GM12878 (cell line): ENCODE measurements around the gene ADGRA3. TPM values are rescaled to one million over a fixed set of nuclear protein-coding genes. Genes with fewer than 3 reads are reported as not detected.

Experiments
- ATAC-seq: fragments of 200-7000 bp; cut with Tn5 transposase; 3 replicates; pipeline ENCODE4 v1.9.1; 2020; ENCODE audit warnings: mild to moderate bottlenecking, moderate library complexity
- BruUV-seq: library from RNA; stranded (reverse); fragments of 400-500 nt; replicated peaks from 2 replicates; lab custom pipeline; 2021; lab: Mats Ljungman, UMichigan
- CTCF ChIA-PET: fragments of 300-600 bp; sonication (Branson Sonifier 250); formaldehyde crosslinking; extraction: SDS; loops from one replicate; lab custom pipeline; 2021; ENCODE audit warnings: inconsistent platforms; lab: Yijun Ruan, JAX
- POLR2A ChIA-PET: fragments of 350-600 bp; formaldehyde crosslinking; extraction: SDS; loops from one replicate; lab custom pipeline; 2021; ENCODE audit warnings: inconsistent platforms; lab: Charles Lee
- RAD21 ChIA-PET: fragments of 300-600 bp; sonication (Branson Sonifier 250); formaldehyde crosslinking; loops from one replicate; lab custom pipeline; 2023; ENCODE audit warnings: antibody characterized with exemption; ENCODE audit not compliant: unreplicated experiment; lab: Charles Lee
- SMC1A ChIA-PET: fragments of 300-600 bp; sonication (Branson Sonifier 250); formaldehyde crosslinking; loops from one replicate; lab custom pipeline; 2023; ENCODE audit not compliant: unreplicated experiment, uncharacterized antibody; lab: Charles Lee
- DNase-seq: peaks from one replicate; pipeline ENCODE4 v3.0.0-alpha.2; 2011; ENCODE audit warnings: low read depth, low spot score
- FAIRE-seq: peaks from 3 replicates; lab custom pipeline; 2011; peaks lifted over from hg19 to GRCh38; lab: Jason Lieb, UNC
- H2AFZ ChIP-seq: 2 replicates; pipeline ENCODE4 v1.6.0; 2011; ENCODE audit warnings: low read depth, low read length, control low read depth; ENCODE audit not compliant: control insufficient read depth
- H3K27ac ChIP-seq: 2 replicates; pipeline ENCODE4 v1.5.1; 2011; ENCODE audit warnings: control low read depth; ENCODE audit not compliant: control insufficient read depth, insufficient read depth
- H3K27me3 ChIP-seq, 2 experiments: replicated peaks in 1 of 2; 2 replicates each; pipeline versions ENCODE4 v1.6.0 to v1.6.1; 2011; ENCODE audit warnings: low read length in 1 of 2; ENCODE audit not compliant: control insufficient read depth in 2 of 2, insufficient read depth in 2 of 2
- H3K36me3 ChIP-seq, 2 experiments: 2 replicates each; pipeline ENCODE4 v1.5.1; 2011; ENCODE audit warnings: low read length in 1 of 2; ENCODE audit not compliant: control insufficient read depth in 2 of 2, insufficient read depth in 2 of 2
- H3K4me1 ChIP-seq: 2 replicates; pipeline ENCODE4 v1.6.1; 2011; ENCODE audit warnings: mild to moderate bottlenecking, low read length, moderate library complexity, mixed read lengths; ENCODE audit not compliant: control insufficient read depth, insufficient read depth
- H3K4me2 ChIP-seq: 2 replicates; pipeline ENCODE4 v1.6.0; 2011; ENCODE audit warnings: control low read depth; ENCODE audit not compliant: control insufficient read depth, insufficient read depth
- H3K4me3 ChIP-seq: fragments of 200-600 bp; sonication (generic); 2 replicates; pipeline ENCODE4 v1.5.1; 2016
- H3K79me2 ChIP-seq: 2 replicates; pipeline ENCODE4 v1.6.0; 2011; ENCODE audit warnings: low read length; ENCODE audit not compliant: control insufficient read depth, insufficient read depth
- H3K9ac ChIP-seq: 2 replicates; pipeline ENCODE4 v1.8.0; 2011; ENCODE audit warnings: low read length, control low read depth, mixed read lengths; ENCODE audit not compliant: control insufficient read depth, insufficient read depth
- H3K9me3 ChIP-seq: replicated peaks from 3 replicates; pipeline ENCODE4 v1.5.1; 2011; ENCODE audit warnings: mild to moderate bottlenecking, low read length; ENCODE audit not compliant: control insufficient read depth, insufficient read depth
- H4K20me1 ChIP-seq: 2 replicates; pipeline ENCODE4 v1.6.0; 2011; ENCODE audit not compliant: control insufficient read depth, insufficient read depth
- ASH2L ChIP-seq: fragments of 300-600, 200-600 bp; sonication (generic); IDR thresholded peaks from 2 replicates; pipeline ENCODE4 v1.6.1; 2017; ENCODE audit warnings: low read depth, mild to moderate bottlenecking, borderline replicate concordance
- BACH1 ChIP-seq: fragments of 450-650 bp; IDR thresholded peaks from 2 replicates; pipeline ENCODE4 v1.6.1; 2017; ENCODE audit warnings: mild to moderate bottlenecking, borderline replicate concordance
- FOS ChIP-seq: IDR thresholded peaks from 3 replicates; pipeline ENCODE4 v1.6.1; 2011; ENCODE audit warnings: borderline replicate concordance; ENCODE audit not compliant: insufficient read length; ENCODE audit errors: extremely low read depth
- MXI1 ChIP-seq: fragments of 150-350 bp; IDR thresholded peaks from 2 replicates; pipeline ENCODE4 v1.6.1; 2011; ENCODE audit warnings: low read depth, mild to moderate bottlenecking, inconsistent platforms, low read length, improper control_type of control experiment
- RAD51 ChIP-seq: fragments of 450-650 bp; IDR thresholded peaks from 2 replicates; pipeline ENCODE4 v1.6.1; 2016; ENCODE audit warnings: moderate library complexity, mild to moderate bottlenecking, inconsistent platforms
- RCOR1 ChIP-seq: conservative IDR thresholded peaks from 2 replicates; pipeline ENCODE4 v1.6.1; 2012; ENCODE audit warnings: low read depth, low read length, improper control_type of control experiment
- SMC3 ChIP-seq: IDR thresholded peaks from 2 replicates; pipeline ENCODE4 v1.6.1; 2011; ENCODE audit warnings: low read length, improper control_type of control experiment, borderline replicate concordance
- USF1 ChIP-seq: IDR thresholded peaks from 2 replicates; pipeline ENCODE4 v1.6.1; 2011; ENCODE audit warnings: borderline replicate concordance, low read depth, mild to moderate bottlenecking, moderate library complexity, mixed read lengths, low read length; ENCODE audit not compliant: insufficient read depth; ENCODE audit errors: extremely low read length
- WGBS: methylation state at CpG from one replicate; pipeline ENCODE4 v1.1.6; 2016; ENCODE audit warnings: low lambda C conversion rate; ENCODE audit not compliant: insufficient replicate concordance, insufficient coverage; ENCODE audit errors: missing lambda C conversion rate; 5-methylcytosine and 5-hydroxymethylcytosine counted together
- in situ Hi-C: fragments of 300-500 bp; cut with MboI; formaldehyde crosslinking; loops from 9 replicates; pipeline ENCODE4 v1.14.3; 2018; ENCODE audit warnings: mixed read lengths
- intact Hi-C: fragments of 100-400 bp; cut with micrococcal nuclease; formaldehyde crosslinking; loops from one replicate; pipeline ENCODE4 v1.14.2; 2022; ENCODE audit not compliant: unreplicated experiment
- polyA plus RNA-seq, 11 experiments: library from polyadenylated mRNA; depleted of rRNA in 4 of 11; unstranded in 6 of 11; stranded (reverse) in 5 of 11; fragments of >200 nt; fragmentation: Nextera tagmentation in 4 of 11; fragmentation: Illumina TruSeq in 1 of 11; extraction: Ambion mirVana in 4 of 11; extraction: Trizol in 1 of 11; gene quantifications; 1 replicate in 1 of 11; 2 replicates in 10 of 11; pipeline versions ENCODE4 v1.2.1 to v1.2.3, GENCODE V29; 2011 to 2016; ENCODE audit warnings: inconsistent platforms in 2 of 11, missing spikeins in 2 of 11, low read depth in 1 of 11
- total RNA-seq, 4 experiments: library from RNA; depleted of rRNA in 3 of 4; stranded (reverse); fragments of >200 nt in 3 of 4; fragmentation: Illumina TruSeq in 1 of 4; extraction: Trizol in 1 of 4; gene quantifications; 2 replicates each; pipeline versions ENCODE4 v1.2.1 to v1.2.3, GENCODE V29; 2013 to 2021

The ADGRA3 gene
- total and polyA plus RNA-seq, 10 of the 15 experiments (the other 5 are each of a cell fraction or from before 2014, with no cell fraction given) = 0.24 to 66.2 (median 2.5) TPM

DNA sequence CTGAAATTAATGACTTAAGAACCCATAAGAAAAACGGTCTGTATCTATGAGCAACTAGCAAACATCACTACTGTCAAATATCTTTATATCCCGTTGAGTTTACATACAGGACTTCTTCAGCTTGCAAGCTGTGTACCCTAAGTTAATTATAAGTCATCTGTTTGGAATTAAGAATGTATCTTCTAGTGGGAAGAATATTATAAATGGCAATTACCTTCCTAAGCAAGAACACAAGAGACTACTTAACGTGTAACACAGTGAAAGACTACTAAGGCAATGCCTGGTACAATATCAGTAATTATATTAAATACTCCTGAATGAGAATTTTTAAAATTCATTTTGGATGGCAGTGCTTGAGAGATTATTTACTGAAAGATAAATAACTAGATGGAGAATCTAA, 58.5 kb downstream of the ADGRA3 start:
- H4K20me1 ChIP-seq = no peaks in the 10 kb centered on the region
- no peaks in the 10 kb centered on the region for H3K79me2 ChIP-seq
- H3K27ac ChIP-seq = no peak overlapping the region
- H3K36me3 ChIP-seq = peaks cover 0 to 4% of the 10 kb centered on the region in 2 experiments; a peak in 2 of 4 replicates
- CTCF ChIA-PET = interaction anchor here (1.4 to 2.9 kb wide), 2 partner anchors 12 to 44 kb away, joined by 4 to 8 read pairs; no protein-coding TSS in a partner anchor
- no peaks in the 10 kb centered on the region for H3K9me3 ChIP-seq
- TF ChIP-seq MXI1 (no peak), BACH1 (no peak), ASH2L (no peak), SMC3 (no peak), FOS (no peak), USF1 (no peak), RAD51 (no peak), RCOR1 (no peak)
- TF ChIP-seq, all 136 proteins: peak for 0
- Histone ChIP-seq H2AFZ (no peak overlapping the region), H3K9ac (no peak overlapping the region), H3K4me2 (no peak overlapping the region), H3K4me1 (no peaks in the 10 kb centered on the region), H3K4me3 (no peak overlapping the region), H3K27me3 (no peaks in the 10 kb centered on the region)
- no peak for ATAC-seq
- in situ Hi-C loops = no loop called here
- POLR2A ChIA-PET = no interaction called here
- intact Hi-C loops = no loop called here
- BruUV-seq = no TSS peak
- SMC1A ChIA-PET = interaction anchor here (0.6 to 3.0 kb wide), 10 partner anchors 13 to 327 kb away, joined by 3 to 15 read pairs (median 4); no protein-coding TSS in a partner anchor
- WGBS = 0% methylated on average over 3 of the region's 3 CpGs
- DNase-seq = no peak
- RAD21 ChIA-PET = interaction anchor here (1.2 to 3.7 kb wide), 3 partner anchors 13 to 150 kb away, joined by 5 to 18 read pairs (median 5); no protein-coding TSS in a partner anchor
- no peak for FAIRE-seq
